ENCODE results near the gene TWIST1. TPM values are rescaled to one million over a fixed set of nuclear protein-coding genes. Genes with fewer than 3 reads are reported as not detected.

The TWIST1 gene
- total RNA-seq, 1 donor from 2014 or later: 5.7 TPM

DNA sequence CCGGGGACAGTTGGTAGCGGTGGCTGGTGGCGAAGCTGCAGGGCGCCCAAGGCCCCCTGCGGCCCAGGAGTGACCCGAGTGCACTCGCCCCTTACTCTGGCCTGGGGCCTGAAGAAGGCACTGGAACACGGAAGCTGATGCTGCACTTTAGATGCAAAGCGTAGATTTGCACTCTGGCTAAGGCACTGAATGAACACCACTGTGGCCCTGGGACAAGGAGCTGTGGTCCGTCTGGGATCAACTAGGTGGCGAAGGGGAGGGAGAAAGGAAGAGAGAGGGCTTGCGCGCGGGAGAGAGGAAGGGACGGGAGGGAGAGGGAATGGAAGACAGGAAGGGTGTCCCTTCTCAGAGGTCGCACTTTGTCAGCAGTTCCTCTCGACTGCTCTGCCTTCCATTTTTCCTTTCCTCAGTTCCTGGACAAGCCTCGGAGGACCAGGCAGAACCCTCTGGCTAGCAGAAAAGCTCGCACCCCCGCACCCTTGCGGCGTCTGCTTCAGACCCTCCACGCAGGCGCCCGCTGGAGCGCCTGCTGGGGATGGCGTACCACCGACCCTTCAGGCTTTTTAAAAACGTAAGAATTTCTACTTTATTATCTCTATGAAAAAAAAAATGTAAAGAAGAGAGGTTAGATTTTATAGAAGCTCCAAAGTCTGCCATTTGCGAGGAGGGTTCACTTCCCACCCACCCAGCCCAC is 26.6 kb upstream of the TWIST1 start:
- Histone ChIP-seq H3K27me3 (ENCODE audit: insufficient read depth, low read length) (peaks cover 37% of the 10 kb centered on the region), H3K36me3 (ENCODE audit: insufficient read depth, low read length) (no peaks in the 10 kb centered on the region), H3K9me3 (ENCODE audit: insufficient read depth, low read depth, low read length) (no peaks in the 10 kb centered on the region), H3K4me1 (ENCODE audit: insufficient read depth, low read length) (no peaks in the 10 kb centered on the region), H3K27ac (ENCODE audit: low read depth, low read length) (no peak overlapping the region), H3K9ac (ENCODE audit: low read length) (no peak overlapping the region), H2AFZ (ENCODE audit: low read depth, low read length) (peak overlapping the region; percentile 39), H3K4me3 (ENCODE audit: insufficient read depth, low read depth, low read length) (peak overlapping the region; percentile 29), H3K79me2 (ENCODE audit: insufficient read depth, low read length) (no peaks in the 10 kb centered on the region), H4K20me1 (ENCODE audit: insufficient read depth, low read length) (no peaks in the 10 kb centered on the region), H3K4me2 (ENCODE audit: low read length) (peak overlapping the region; percentile 79)
- H3K4me3 Mint-ChIP-seq (ENCODE audit: unreplicated experiment): no peak overlapping the region
- no peak overlapping the region for H3K27ac Mint-ChIP-seq (ENCODE audit: unreplicated experiment)
- H3K4me1 Mint-ChIP-seq (ENCODE audit: low read depth, unreplicated experiment): peaks cover 4% of the 10 kb centered on the region
- TF ChIP-seq CTCF (IDR thresholded peaks at IDR 0.05; ENCODE audit: insufficient read depth, low read depth, low read length) (no peak), EZH2 (IDR thresholded peaks at IDR 0.05; ENCODE audit: insufficient read depth, low read length) (no peak)
- DNase-seq (ENCODE audit: low read depth): no peak
- peaks cover 62% of the 10 kb centered on the region for H3K27me3 Mint-ChIP-seq (ENCODE audit: low read depth, unreplicated experiment)
- H3K9me3 Mint-ChIP-seq (ENCODE audit: unreplicated experiment): no peaks in the 10 kb centered on the region
- H3K36me3 Mint-ChIP-seq (ENCODE audit: low read depth, unreplicated experiment): no peaks in the 10 kb centered on the region
- FAIRE-seq: no peak

DNA sequence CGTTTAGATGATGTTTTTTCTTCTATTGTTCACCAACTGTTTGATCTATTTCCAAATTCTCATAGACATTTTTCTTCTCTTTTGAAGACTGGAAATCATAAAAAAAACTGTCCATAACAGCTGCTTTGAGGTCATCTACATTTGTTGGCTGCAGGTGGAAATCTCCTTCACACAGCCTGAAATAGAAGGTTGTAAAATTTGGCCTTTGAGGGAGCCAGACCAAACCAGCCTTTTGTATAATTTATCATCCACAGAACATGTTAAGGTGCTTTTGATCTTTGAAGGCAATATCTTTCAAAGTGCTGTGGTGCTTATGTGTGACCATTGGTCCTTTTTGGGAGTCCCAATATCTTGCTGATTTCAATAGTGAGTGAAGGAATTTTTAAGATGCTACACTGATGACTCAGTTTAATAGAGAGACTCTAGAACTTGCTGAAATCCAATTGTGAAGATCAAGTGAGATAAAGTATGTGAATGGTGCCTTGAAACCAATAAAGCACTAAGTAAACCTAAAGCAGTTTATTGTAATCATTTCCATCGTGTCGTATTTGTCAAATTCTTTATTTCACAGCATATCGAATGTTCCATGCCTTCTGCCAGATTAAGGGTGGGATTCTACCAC is 22.4 kb upstream of the TWIST1 start:
- no peak for TF ChIP-seq EZH2 (IDR thresholded peaks at IDR 0.05; ENCODE audit: insufficient read depth, low read length)
- TF ChIP-seq CTCF (IDR thresholded peaks at IDR 0.05; ENCODE audit: insufficient read depth, low read depth, low read length): no peak

DNA sequence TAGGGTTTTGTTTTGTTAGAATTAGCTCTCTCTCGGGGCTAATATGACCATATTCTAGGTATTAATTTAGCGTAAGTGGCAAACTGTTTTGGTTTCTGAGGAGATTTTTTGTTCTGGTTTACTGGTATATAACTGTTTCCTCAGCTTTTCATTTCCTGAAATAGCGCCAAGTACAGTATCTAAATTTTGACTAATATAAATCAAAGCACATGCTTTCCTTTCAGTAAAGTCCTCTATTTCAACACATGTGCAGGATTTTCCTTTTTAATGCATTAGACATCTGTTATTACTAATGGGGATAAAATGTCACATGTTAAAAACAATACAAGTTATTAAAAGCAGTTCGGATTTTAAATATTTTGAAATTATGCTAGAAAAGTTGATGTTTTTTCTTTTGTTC is 16.4 kb upstream of the TWIST1 start:
- no peak overlapping the region for H3K27ac ChIP-seq (ENCODE audit: low read depth, low read length)
- FAIRE-seq (no peak), DNase-seq (ENCODE audit: low read depth) (no peak)
- no peaks in the 10 kb centered on the region for H3K79me2 ChIP-seq (ENCODE audit: insufficient read depth, low read length)
- no peak overlapping the region for H2AFZ ChIP-seq (ENCODE audit: low read depth, low read length)
- no peak overlapping the region for H3K9ac ChIP-seq (ENCODE audit: low read length)
- H3K36me3 ChIP-seq (ENCODE audit: insufficient read depth, low read length): no peaks in the 10 kb centered on the region
- no peaks in the 10 kb centered on the region for H3K4me1 ChIP-seq (ENCODE audit: insufficient read depth, low read length)
- no peak overlapping the region for H3K27ac Mint-ChIP-seq (ENCODE audit: unreplicated experiment)
- no peak overlapping the region for H3K4me3 Mint-ChIP-seq (ENCODE audit: unreplicated experiment)
- H3K9me3 Mint-ChIP-seq (ENCODE audit: unreplicated experiment): no peaks in the 10 kb centered on the region
- no peaks in the 10 kb centered on the region for H3K4me1 Mint-ChIP-seq (ENCODE audit: low read depth, unreplicated experiment)
- no peak for TF ChIP-seq EZH2 (IDR thresholded peaks at IDR 0.05; ENCODE audit: insufficient read depth, low read length)
- no peak for TF ChIP-seq CTCF (IDR thresholded peaks at IDR 0.05; ENCODE audit: insufficient read depth, low read depth, low read length)
- H3K9me3 ChIP-seq (ENCODE audit: insufficient read depth, low read depth, low read length): no peaks in the 10 kb centered on the region
- H3K4me3 ChIP-seq (ENCODE audit: insufficient read depth, low read depth, low read length): no peak overlapping the region
- H3K27me3 ChIP-seq (ENCODE audit: insufficient read depth, low read length): no peaks in the 10 kb centered on the region
- H3K36me3 Mint-ChIP-seq (ENCODE audit: low read depth, unreplicated experiment): no peaks in the 10 kb centered on the region
- no peaks in the 10 kb centered on the region for H3K27me3 Mint-ChIP-seq (ENCODE audit: low read depth, unreplicated experiment)
- no peak overlapping the region for H3K4me2 ChIP-seq (ENCODE audit: low read length)
- no peaks in the 10 kb centered on the region for H4K20me1 ChIP-seq (ENCODE audit: insufficient read depth, low read length)

More for the DNA sequence above, 22.4 kb upstream of the TWIST1 start:
- DNase-seq (ENCODE audit: low read depth): no peak
- FAIRE-seq: no peak
- Mint-ChIP-seq H3K27ac (ENCODE audit: unreplicated experiment) (no peak overlapping the region), H3K36me3 (ENCODE audit: low read depth, unreplicated experiment) (no peaks in the 10 kb centered on the region), H3K4me1 (ENCODE audit: low read depth, unreplicated experiment) (peaks cover 4% of the 10 kb centered on the region), H3K9me3 (ENCODE audit: unreplicated experiment) (no peaks in the 10 kb centered on the region), H3K4me3 (ENCODE audit: unreplicated experiment) (no peak overlapping the region), H3K27me3 (ENCODE audit: low read depth, unreplicated experiment) (peaks cover 35% of the 10 kb centered on the region)
- Histone ChIP-seq H4K20me1 (ENCODE audit: insufficient read depth, low read length) (no peaks in the 10 kb centered on the region), H2AFZ (ENCODE audit: low read depth, low read length) (no peak overlapping the region), H3K79me2 (ENCODE audit: insufficient read depth, low read length) (no peaks in the 10 kb centered on the region), H3K9me3 (ENCODE audit: insufficient read depth, low read depth, low read length) (no peaks in the 10 kb centered on the region), H3K4me1 (ENCODE audit: insufficient read depth, low read length) (no peaks in the 10 kb centered on the region), H3K27ac (ENCODE audit: low read depth, low read length) (no peak overlapping the region), H3K4me2 (ENCODE audit: low read length) (no peak overlapping the region), H3K4me3 (ENCODE audit: insufficient read depth, low read depth, low read length) (no peak overlapping the region), H3K36me3 (ENCODE audit: insufficient read depth, low read length) (no peaks in the 10 kb centered on the region), H3K9ac (ENCODE audit: low read length) (no peak overlapping the region), H3K27me3 (ENCODE audit: insufficient read depth, low read length) (peaks cover 21% of the 10 kb centered on the region)

All from astrocyte (in vitro differentiated cells and primary cell).